ENCODE measurements around the gene SEPTIN7.

DNA sequence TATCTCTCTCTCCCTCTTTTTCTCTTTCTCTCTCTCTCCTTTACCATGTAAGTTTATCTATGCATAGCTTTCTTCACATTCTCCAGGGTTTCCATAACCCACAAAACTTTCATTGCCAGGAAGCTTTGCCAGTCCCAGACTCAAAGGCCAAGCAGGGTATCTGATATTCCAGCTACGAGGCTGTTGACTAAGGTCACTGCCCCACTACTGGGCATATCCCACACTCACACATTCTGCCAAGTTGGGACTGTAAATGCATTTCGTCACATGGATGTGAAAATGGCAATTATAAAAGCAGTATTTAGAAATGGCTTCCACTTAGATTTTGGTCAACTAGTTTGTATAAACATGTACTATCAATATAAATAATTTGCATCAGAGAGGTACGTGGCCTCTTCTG, 43.3 kb upstream of the SEPTIN7 start:
- TF ChIP-seq POLR2A (IDR thresholded peaks at IDR 0.05), result no peak
- TF ChIP-seq, protein P1, sequence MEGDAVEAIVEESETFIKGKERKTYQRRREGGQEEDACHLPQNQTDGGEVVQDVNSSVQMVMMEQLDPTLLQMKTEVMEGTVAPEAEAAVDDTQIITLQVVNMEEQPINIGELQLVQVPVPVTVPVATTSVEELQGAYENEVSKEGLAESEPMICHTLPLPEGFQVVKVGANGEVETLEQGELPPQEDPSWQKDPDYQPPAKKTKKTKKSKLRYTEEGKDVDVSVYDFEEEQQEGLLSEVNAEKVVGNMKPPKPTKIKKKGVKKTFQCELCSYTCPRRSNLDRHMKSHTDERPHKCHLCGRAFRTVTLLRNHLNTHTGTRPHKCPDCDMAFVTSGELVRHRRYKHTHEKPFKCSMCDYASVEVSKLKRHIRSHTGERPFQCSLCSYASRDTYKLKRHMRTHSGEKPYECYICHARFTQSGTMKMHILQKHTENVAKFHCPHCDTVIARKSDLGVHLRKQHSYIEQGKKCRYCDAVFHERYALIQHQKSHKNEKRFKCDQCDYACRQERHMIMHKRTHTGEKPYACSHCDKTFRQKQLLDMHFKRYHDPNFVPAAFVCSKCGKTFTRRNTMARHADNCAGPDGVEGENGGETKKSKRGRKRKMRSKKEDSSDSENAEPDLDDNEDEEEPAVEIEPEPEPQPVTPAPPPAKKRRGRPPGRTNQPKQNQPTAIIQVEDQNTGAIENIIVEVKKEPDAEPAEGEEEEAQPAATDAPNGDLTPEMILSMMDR (IDR thresholded peaks at IDR 0.05 in 4 of 5, conservative IDR thresholded peaks at IDR 0.05 in 1 of 5), result no peak

All from gastrocnemius medialis (tissue), 4 donors.